ENCODE data around the gene MYO3B. TPM values are rescaled to one million over a fixed set of nuclear protein-coding genes. Genes with fewer than 3 reads are reported as not detected.

MYO3B gene
- total RNA-seq, 1 experiment from 2014 or later, result 0.63 TPM

DNA sequence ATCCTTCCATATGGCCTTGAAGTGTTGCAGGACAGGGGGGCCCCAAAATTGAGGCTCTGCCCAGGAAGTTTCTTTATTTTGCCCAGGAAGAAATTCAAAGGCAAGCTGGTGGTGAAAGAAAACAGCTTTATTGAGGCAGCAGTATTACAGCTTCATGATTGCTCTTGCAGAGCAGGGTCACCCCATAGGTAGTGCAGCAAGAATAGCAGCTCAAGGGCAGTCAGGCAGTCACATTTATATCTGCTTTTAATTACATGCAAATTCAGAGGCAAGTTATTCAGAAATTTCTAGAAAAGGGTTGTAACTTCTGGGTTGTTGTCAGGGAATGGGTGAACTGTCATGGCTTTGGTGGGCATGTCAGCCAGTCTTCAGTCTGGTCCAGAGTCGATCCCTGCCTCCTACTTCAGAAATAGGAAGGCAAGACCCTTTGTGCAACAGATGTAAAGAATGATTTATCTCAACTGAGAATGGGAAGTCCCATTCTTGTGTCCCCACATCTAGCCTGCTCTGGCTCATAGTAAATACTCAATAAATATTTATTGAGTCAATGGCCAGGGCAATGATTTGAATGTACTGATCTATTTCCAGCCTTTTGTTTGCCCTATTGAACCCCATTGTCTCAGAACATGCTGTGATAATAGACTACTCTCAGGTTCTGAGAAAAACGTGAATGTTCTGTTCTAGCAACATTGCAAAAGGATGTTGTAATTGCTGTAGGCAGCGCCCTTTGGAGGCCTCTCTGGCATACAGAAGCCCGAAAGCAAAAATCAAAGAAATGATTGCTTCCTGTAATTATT is 129.8 kb downstream of the MYO3B start:
- H3K36me3 Mint-ChIP-seq (ENCODE audit: insufficient read depth in 1 of 3, low read depth in 3 of 3), result no peaks in the 10 kb centered on the region
- no CpG with 5 or more reads among the region's 4 CpGs for WGBS (ENCODE audit: extremely low coverage, insufficient read length, low lambda C conversion rate)
- Histone ChIP-seq H3K79me2 (ENCODE audit: insufficient read depth, low read length) (no peaks in the 10 kb centered on the region), H3K9me3 (ENCODE audit: control insufficient read depth, low read depth, low read length) (no peaks in the 10 kb centered on the region), H4K91ac (ENCODE audit: insufficient read length, low read depth, low read length) (no peak overlapping the region), H3K79me1 (ENCODE audit: insufficient read depth, low read depth, low read length, poor library complexity, severe bottlenecking) (no peaks in the 10 kb centered on the region), H4K8ac (replicated peaks; ENCODE audit: insufficient read length, low read depth, low read length) (no peak overlapping the region), H3K23ac (ENCODE audit: insufficient read length, low read depth, low read length) (no peak overlapping the region), H3K56ac (ENCODE audit: insufficient read length, low read depth, low read length) (no peak overlapping the region), H2AFZ (ENCODE audit: low read length) (no peak overlapping the region), H2AK5ac (ENCODE audit: insufficient read length, low read length) (no peak overlapping the region), H2BK5ac (ENCODE audit: insufficient read length, low read length) (no peak overlapping the region), H2BK12ac (ENCODE audit: insufficient read length, low read depth, low read length) (no peak overlapping the region), H3K4ac (ENCODE audit: low read depth, low read length) (no peak overlapping the region), H3K27ac (ENCODE audit: insufficient read length, low read depth, low read length) (no peak overlapping the region), H4K20me1 (ENCODE audit: control insufficient read depth, insufficient read depth, insufficient read length) (no peaks in the 10 kb centered on the region), H3K18ac (ENCODE audit: insufficient read length, low read depth, low read length) (no peak overlapping the region), H3K4me2 (ENCODE audit: insufficient read depth, insufficient read length, low read length) (no peak overlapping the region), H2BK15ac (ENCODE audit: low read depth, low read length) (no peak overlapping the region), H3K23me2 (ENCODE audit: insufficient read length, low read depth, low read length, poor library complexity, severe bottlenecking) (no peaks in the 10 kb centered on the region), H2BK20ac (ENCODE audit: low read depth, low read length, poor library complexity, severe bottlenecking) (no peak overlapping the region), H4K5ac (ENCODE audit: insufficient read length, low read depth, low read length) (no peak overlapping the region), H3K27me3 (ENCODE audit: insufficient read depth, low read length) (no peaks in the 10 kb centered on the region), H3K14ac (ENCODE audit: insufficient read depth, low read length) (no peak overlapping the region), H3K4me1 (ENCODE audit: insufficient read depth, low read length) (no peaks in the 10 kb centered on the region), H3T11ph (ENCODE audit: low read length) (no peak overlapping the region), H2BK120ac (ENCODE audit: low read depth, low read length, poor library complexity, severe bottlenecking) (no peak overlapping the region), H3K9ac (ENCODE audit: extremely low read depth, insufficient read length, low read length) (no peak overlapping the region)
- TF ChIP-seq, protein P1, sequence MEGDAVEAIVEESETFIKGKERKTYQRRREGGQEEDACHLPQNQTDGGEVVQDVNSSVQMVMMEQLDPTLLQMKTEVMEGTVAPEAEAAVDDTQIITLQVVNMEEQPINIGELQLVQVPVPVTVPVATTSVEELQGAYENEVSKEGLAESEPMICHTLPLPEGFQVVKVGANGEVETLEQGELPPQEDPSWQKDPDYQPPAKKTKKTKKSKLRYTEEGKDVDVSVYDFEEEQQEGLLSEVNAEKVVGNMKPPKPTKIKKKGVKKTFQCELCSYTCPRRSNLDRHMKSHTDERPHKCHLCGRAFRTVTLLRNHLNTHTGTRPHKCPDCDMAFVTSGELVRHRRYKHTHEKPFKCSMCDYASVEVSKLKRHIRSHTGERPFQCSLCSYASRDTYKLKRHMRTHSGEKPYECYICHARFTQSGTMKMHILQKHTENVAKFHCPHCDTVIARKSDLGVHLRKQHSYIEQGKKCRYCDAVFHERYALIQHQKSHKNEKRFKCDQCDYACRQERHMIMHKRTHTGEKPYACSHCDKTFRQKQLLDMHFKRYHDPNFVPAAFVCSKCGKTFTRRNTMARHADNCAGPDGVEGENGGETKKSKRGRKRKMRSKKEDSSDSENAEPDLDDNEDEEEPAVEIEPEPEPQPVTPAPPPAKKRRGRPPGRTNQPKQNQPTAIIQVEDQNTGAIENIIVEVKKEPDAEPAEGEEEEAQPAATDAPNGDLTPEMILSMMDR (conservative IDR thresholded peaks at IDR 0.05), result no peak
- 0 out of 7 replicates have a peak overlapping the region, but pooled peaks of 1 of the 3 experiments have one; percentile 6 for H3K27ac Mint-ChIP-seq
- no peak overlapping the region for H3K4me3 Mint-ChIP-seq
- H3K27me3 Mint-ChIP-seq (ENCODE audit: low read depth), result no peaks in the 10 kb centered on the region
- H3K4me1 Mint-ChIP-seq, result peaks cover 4 to 6% of the 10 kb centered on the region in 2 experiments; a peak in 2 of 4 replicates
- no peak for DNase-seq
- no peaks in the 10 kb centered on the region for H3K9me3 Mint-ChIP-seq

All from H9 (cell line).